Tibial nerve (tissue), 4 donors: ENCODE results near the gene KIF13A.

Source experiments
- EP300 ChIP-seq, 2 donors: sonication (generic); formaldehyde crosslinking; IDR thresholded peaks; one replicate each; pipeline ENCODE4 v1.6.1; 2017; ENCODE audit warnings: antibody characterized with exemption in 2 of 2, mild to moderate bottlenecking in 1 of 2
- TF ChIP-seq, protein P1 (sequence below), 5 experiments: fragments of 200-600 bp in 3 of 5; fragments of 450-650 bp in 2 of 5; sonication (generic) in 3 of 5; IDR thresholded peaks; one replicate each; pipeline ENCODE4 v1.5.1; 2016 to 2019; ENCODE audit warnings: antibody characterized with exemption in 5 of 5, mild to moderate bottlenecking in 3 of 5, moderate library complexity in 2 of 5

DNA sequence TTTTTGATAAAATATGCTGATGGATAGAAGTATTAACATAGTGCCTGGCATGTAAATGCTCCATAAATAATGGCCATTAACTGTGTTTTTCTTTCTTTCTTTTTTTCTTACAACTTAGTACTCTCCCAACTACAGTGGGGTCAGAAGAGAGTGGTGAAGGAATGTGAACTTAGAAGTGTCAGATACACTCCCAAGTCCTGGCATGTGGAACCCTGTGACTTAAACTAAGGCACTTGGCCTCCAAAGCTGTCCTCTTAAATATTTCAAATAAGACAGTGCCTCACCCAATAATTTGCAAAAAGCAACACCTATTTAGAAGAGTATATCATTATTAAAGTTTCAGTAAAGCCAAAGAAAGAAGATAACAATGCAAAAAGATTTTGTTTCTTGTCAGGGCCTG is 151.7 kb downstream of the KIF13A start:
- TF ChIP-seq, protein P1, sequence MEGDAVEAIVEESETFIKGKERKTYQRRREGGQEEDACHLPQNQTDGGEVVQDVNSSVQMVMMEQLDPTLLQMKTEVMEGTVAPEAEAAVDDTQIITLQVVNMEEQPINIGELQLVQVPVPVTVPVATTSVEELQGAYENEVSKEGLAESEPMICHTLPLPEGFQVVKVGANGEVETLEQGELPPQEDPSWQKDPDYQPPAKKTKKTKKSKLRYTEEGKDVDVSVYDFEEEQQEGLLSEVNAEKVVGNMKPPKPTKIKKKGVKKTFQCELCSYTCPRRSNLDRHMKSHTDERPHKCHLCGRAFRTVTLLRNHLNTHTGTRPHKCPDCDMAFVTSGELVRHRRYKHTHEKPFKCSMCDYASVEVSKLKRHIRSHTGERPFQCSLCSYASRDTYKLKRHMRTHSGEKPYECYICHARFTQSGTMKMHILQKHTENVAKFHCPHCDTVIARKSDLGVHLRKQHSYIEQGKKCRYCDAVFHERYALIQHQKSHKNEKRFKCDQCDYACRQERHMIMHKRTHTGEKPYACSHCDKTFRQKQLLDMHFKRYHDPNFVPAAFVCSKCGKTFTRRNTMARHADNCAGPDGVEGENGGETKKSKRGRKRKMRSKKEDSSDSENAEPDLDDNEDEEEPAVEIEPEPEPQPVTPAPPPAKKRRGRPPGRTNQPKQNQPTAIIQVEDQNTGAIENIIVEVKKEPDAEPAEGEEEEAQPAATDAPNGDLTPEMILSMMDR (IDR thresholded peaks at IDR 0.05): no peak
- TF ChIP-seq EP300 (IDR thresholded peaks at IDR 0.05): no peak
